Stomach (tissue), 9 donors: ENCODE measurements around the gene SEL1L2. TPM values are rescaled to one million over a fixed set of nuclear protein-coding genes. Genes with fewer than 3 reads are reported as not detected.

Source experiments
- DNase-seq, 2 donors: peaks; one replicate each; pipeline versions ENCODE4 v3.0.0 to v3.0.0-alpha.2; 2013 to 2019
- H3K27ac ChIP-seq, 5 donors: fragments of 200-600 bp in 4 of 5; sonication (generic) in 4 of 5; one replicate each; pipeline ENCODE4 v1.5.1; 2013 to 2019; ENCODE audit warnings: mild to moderate bottlenecking in 1 of 5, moderate library complexity in 1 of 5
- H3K27me3 ChIP-seq, 3 donors: fragments of 200-600 bp; sonication (generic); one replicate each; pipeline ENCODE4 v1.5.1; 2017 to 2019; ENCODE audit warnings: mixed run types in 1 of 3
- H3K36me3 ChIP-seq, 4 donors: fragments of 200-600 bp; sonication (generic); 1 replicate in 3 of 4; 2 replicates in 1 of 4; pipeline ENCODE4 v1.5.1; 2016 to 2019
- H3K4me1 ChIP-seq, 4 donors: fragments of 200-600 bp; sonication (generic); one replicate each; pipeline ENCODE4 v1.5.1; 2016 to 2019
- H3K4me3 ChIP-seq, 4 donors: fragments of 200-600 bp; sonication (generic) in 3 of 4; one replicate each; pipeline ENCODE4 v1.5.1; 2016 to 2019; ENCODE audit warnings: mild to moderate bottlenecking in 1 of 4
- H3K9me3 ChIP-seq, 4 donors: fragments of 200-600 bp; sonication (generic); one replicate each; pipeline ENCODE4 v1.5.1; 2016 to 2019
- CTCF ChIP-seq, 7 experiments: fragments of 450-650 bp in 4 of 7; fragments of 200-600 bp in 3 of 7; sonication (generic) in 3 of 7; IDR thresholded peaks; one replicate each; pipeline ENCODE4 v1.5.1; 2016 to 2019; ENCODE audit warnings: antibody characterized with exemption in 7 of 7, control low read depth in 2 of 7, mild to moderate bottlenecking in 1 of 7
- EP300 ChIP-seq: sonication (generic); formaldehyde crosslinking; IDR thresholded peaks from one replicate; pipeline ENCODE4 v1.6.1; 2017; ENCODE audit warnings: antibody characterized with exemption
- POLR2A ChIP-seq, 4 donors: fragments of 450-650 bp; IDR thresholded peaks; one replicate each; pipeline ENCODE4 v1.6.1; 2016; ENCODE audit warnings: antibody characterized with exemption in 4 of 4, control low read depth in 2 of 4, mild to moderate bottlenecking in 1 of 4, moderate library complexity in 1 of 4
- POLR2AphosphoS5 ChIP-seq, 3 donors: sonication (generic); formaldehyde crosslinking; IDR thresholded peaks; one replicate each; pipeline ENCODE4 v1.6.1; 2016; ENCODE audit warnings: antibody characterized with exemption in 3 of 3
- WGBS, 5 donors: extraction: QIAGEN DNeasy Blood & Tissue Kit in 3 of 5; methylation state at CpG; one replicate each; pipeline versions ENCODE4 v1.1.5 to v1.1.7; 2013 to 2018; 5-methylcytosine and 5-hydroxymethylcytosine counted together
- intact Hi-C: fragments of 100-400 bp; cut with DNase I; formaldehyde crosslinking; loops from one replicate; pipeline ENCODE4 v1.15.1; 2023; ENCODE audit warnings: low total_unique reads
- polyA plus RNA-seq, 3 donors: library from polyadenylated mRNA; stranded (reverse); fragments of 200-250 nt; gene quantifications; one replicate each; pipeline ENCODE4 v1.2.3, GENCODE V29; 2013
- total RNA-seq, 5 donors: library from RNA; depleted of rRNA; stranded (reverse); fragments of >200 nt; gene quantifications; one replicate each; pipeline versions ENCODE4 v1.1.0 to v1.2.3, GENCODE V29; 2014 to 2016
- donor health status: healthy with polysubstance abuse.
- donor health status: Bipolar disorder and iron deficiency.
- donor health status: healthy.

Gene SEL1L2
- total and polyA plus RNA-seq, 8 donors = 2.2 TPM; not detected in 7

- no peaks in the 10 kb centered on the region for H3K27me3 ChIP-seq
- no peak for DNase-seq
- peaks cover 0 to 6% (median 0%) of the 10 kb centered on the region in 4 donors for H3K4me1 ChIP-seq
- no peaks in the 10 kb centered on the region for H3K9me3 ChIP-seq
- H3K36me3 ChIP-seq = peaks cover 68 to 89% (median 88%) of the 10 kb centered on the region in 4 donors
- 83 to 89% (median 84%) methylated on average over 4 of the region's 4 CpGs for WGBS, 5 donors
- intact Hi-C loops = no loop called here
- no peak for TF ChIP-seq EP300
- TF ChIP-seq POLR2AphosphoS5 (IDR thresholded peaks at IDR 0.05) = no peak
- no peak for TF ChIP-seq POLR2A (IDR thresholded peaks at IDR 0.05)
- no peak for TF ChIP-seq CTCF (IDR thresholded peaks at IDR 0.05)
- H3K27ac ChIP-seq = no peak overlapping the region
- no peak overlapping the region for H3K4me3 ChIP-seq
Observed at GRCh38 chr20:13814672-13815071, 175.7 kb downstream of the SEL1L2 start.

- H3K27me3 ChIP-seq = no peaks in the 10 kb centered on the region
- H3K4me3 ChIP-seq = no peak overlapping the region
- intact Hi-C loops = no loop called here
- no peaks in the 10 kb centered on the region for H3K9me3 ChIP-seq
- peaks cover 0 to 6% (median 0%) of the 10 kb centered on the region in 4 donors for H3K4me1 ChIP-seq
- no peak overlapping the region for H3K27ac ChIP-seq
- no peak for TF ChIP-seq POLR2A (IDR thresholded peaks at IDR 0.05)
- no peak for TF ChIP-seq CTCF (IDR thresholded peaks at IDR 0.05)
- no peak for TF ChIP-seq EP300
- TF ChIP-seq POLR2AphosphoS5 (IDR thresholded peaks at IDR 0.05) = no peak
- H3K36me3 ChIP-seq = peaks cover 76 to 97% (median 95%) of the 10 kb centered on the region in 4 donors
- WGBS, 5 donors = 55 to 81% (median 66%) methylated on average over 3 of the region's 3 CpGs
- no peak for DNase-seq
Observed at GRCh38 chr20:13813910-13814309, 176.5 kb downstream of the SEL1L2 start.

- intact Hi-C loops = no loop called here
- peaks cover 72 to 99% (median 98%) of the 10 kb centered on the region in 4 donors for H3K36me3 ChIP-seq
Observed at GRCh38 chr20:13810446-13810845, 180.0 kb downstream of the SEL1L2 start.

GRCh38 chr20:13809855-13810254, 180.6 kb downstream of the SEL1L2 start:
- Histone ChIP-seq H3K27ac (no peak overlapping the region), H3K4me3 (no peak overlapping the region), H3K9me3 (no peaks in the 10 kb centered on the region), H3K27me3 (no peaks in the 10 kb centered on the region), H3K36me3 (peaks cover 67 to 99% (median 99%) of the 10 kb centered on the region in 4 donors), H3K4me1 (no peaks in the 10 kb centered on the region)
- 94 to 100% (median 97%) methylated on average over 3 of the region's 3 CpGs for WGBS, 5 donors
- TF ChIP-seq POLR2AphosphoS5 (IDR thresholded peaks at IDR 0.05) (no peak), CTCF (IDR thresholded peaks at IDR 0.05) (no peak), POLR2A (IDR thresholded peaks at IDR 0.05) (no peak), EP300 (no peak)
- intact Hi-C loops = no loop called here
- DNase-seq = no peak

More at GRCh38 chr20:13810446-13810845, 180.0 kb downstream of the SEL1L2 start:
- no peak for TF ChIP-seq POLR2AphosphoS5 (IDR thresholded peaks at IDR 0.05)
- TF ChIP-seq CTCF (IDR thresholded peaks at IDR 0.05) = no peak
- no peak for TF ChIP-seq EP300
- no peak for TF ChIP-seq POLR2A (IDR thresholded peaks at IDR 0.05)
- no peaks in the 10 kb centered on the region for H3K4me1 ChIP-seq
- H3K27me3 ChIP-seq = no peaks in the 10 kb centered on the region
- H3K27ac ChIP-seq = no peak overlapping the region
- no peak overlapping the region for H3K4me3 ChIP-seq
- no peaks in the 10 kb centered on the region for H3K9me3 ChIP-seq
- DNase-seq = no peak
